HL-60 (cell line): ENCODE measurements around the gene OSBPL6.

Experiments used
- DNase-seq, 2 experiments: peaks; one replicate each; pipeline ENCODE4 v3.0.0-alpha.2; 2010 to 2020; ENCODE audit warnings: low read depth in 1 of 2, low spot score in 1 of 2
- H3K27ac ChIP-seq: fragments of 250-450 bp; sonication (Bioruptor Pico); replicated peaks from 2 replicates; pipeline ENCODE4 v1.5.1; 2020; ENCODE audit warnings: mild to moderate bottlenecking, moderate library complexity
- H3K27me3 ChIP-seq: fragments of 250-450 bp; sonication (Bioruptor Pico); 2 replicates; pipeline ENCODE4 v1.5.1; 2021; ENCODE audit warnings: mild to moderate bottlenecking, moderate library complexity; ENCODE audit not compliant: insufficient read depth, poor library complexity, severe bottlenecking
- H3K4me3 ChIP-seq: replicated peaks from 2 replicates; pipeline ENCODE4 v1.5.1; 2011; ENCODE audit warnings: mild to moderate bottlenecking, control low read depth, low read length; ENCODE audit not compliant: insufficient read depth
- CTCF ChIP-seq: IDR thresholded peaks from one replicate; pipeline ENCODE4 v1.5.1; 2011; ENCODE audit warnings: low read length, control low read depth, inconsistent platforms; ENCODE audit not compliant: insufficient read depth
- GABPA ChIP-seq: IDR thresholded peaks from 2 replicates; pipeline ENCODE4 v1.6.1; 2012; ENCODE audit warnings: low read depth
- POLR2AphosphoS5 ChIP-seq: IDR thresholded peaks from 2 replicates; pipeline ENCODE4 v1.6.1; 2012; ENCODE audit warnings: low read depth
- REST ChIP-seq: IDR thresholded peaks from 2 replicates; pipeline ENCODE4 v1.6.1; 2012; ENCODE audit warnings: low read depth; ENCODE audit not compliant: insufficient replicate concordance
- SPI1 ChIP-seq: IDR thresholded peaks from 2 replicates; pipeline ENCODE4 v1.6.1; 2012; ENCODE audit warnings: low read depth, mild to moderate bottlenecking, borderline replicate concordance

OSBPL6 gene

DNA sequence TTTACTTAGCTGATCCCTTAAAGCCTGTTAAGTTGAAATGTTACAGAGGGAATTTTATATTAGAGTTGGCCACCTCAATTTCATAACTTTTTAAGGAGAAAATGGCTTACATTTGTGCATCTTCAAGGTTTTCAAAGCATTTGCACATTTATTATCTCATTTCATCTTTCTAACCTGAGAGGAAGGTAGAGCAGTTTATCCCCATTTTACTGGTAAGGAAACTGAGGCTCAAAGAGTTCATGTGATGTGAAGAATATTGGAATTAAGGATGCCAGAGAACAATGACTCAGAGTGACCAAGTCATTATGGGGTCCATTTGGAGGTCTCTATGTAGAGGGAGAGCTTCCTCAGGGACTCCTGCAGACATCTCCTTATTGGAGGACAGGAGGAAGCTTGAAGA, 221.7 kb downstream of the OSBPL6 start:
- no peak for DNase-seq
- Histone ChIP-seq H3K4me3 (no peak overlapping the region), H3K27ac (no peak overlapping the region), H3K27me3 (no peaks in the 10 kb centered on the region)
- TF ChIP-seq CTCF, result no peak
- TF ChIP-seq POLR2AphosphoS5, result no peak
- no peak for TF ChIP-seq GABPA
- TF ChIP-seq REST, result no peak
- TF ChIP-seq SPI1, result no peak

DNA sequence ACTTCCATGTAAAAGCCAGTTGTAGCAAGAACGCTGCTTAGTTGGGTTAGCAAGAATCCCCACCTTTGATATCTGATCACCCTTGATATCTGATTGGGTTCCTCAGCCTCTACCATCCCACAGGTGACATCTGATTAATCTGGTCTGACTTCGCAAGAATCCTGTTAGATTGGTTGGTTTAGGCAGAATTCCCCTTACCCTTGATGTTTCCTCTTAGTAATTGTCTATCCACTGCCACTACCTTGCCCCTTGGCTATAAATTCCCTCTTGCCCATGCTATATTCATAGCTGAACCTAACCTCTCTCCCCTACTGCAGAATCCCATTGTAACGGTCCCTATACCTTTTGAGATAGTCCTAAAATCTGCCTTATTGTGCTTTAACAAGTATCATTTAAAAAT, 223.6 kb downstream of the OSBPL6 start:
- no peak for TF ChIP-seq REST
- no peak for TF ChIP-seq GABPA
- TF ChIP-seq SPI1, result no peak
- Histone ChIP-seq H3K27ac (no peak overlapping the region), H3K4me3 (no peak overlapping the region), H3K27me3 (no peaks in the 10 kb centered on the region)
- no peak for DNase-seq

DNA sequence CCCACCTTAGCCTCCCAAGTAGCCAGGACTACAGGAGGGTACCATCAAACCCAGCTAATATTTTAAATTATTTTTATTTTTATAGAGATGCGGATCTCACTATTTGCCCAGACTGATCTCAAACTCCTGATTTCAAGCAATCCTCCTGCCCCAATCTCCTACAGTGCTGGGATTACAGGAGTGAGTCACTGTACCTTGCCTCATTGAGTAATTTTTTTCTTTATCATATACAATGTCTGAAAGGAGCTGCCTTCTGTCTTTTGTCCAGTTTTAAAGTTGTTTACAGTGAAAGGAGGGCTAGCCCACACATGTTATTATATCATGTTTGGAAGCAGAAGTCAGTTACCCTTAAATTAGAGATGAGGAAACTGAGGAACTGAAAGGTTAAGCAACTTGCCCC, 224.1 kb downstream of the OSBPL6 start:
- H3K27me3 ChIP-seq, result no peaks in the 10 kb centered on the region
- no peak overlapping the region for H3K27ac ChIP-seq
- H3K4me3 ChIP-seq, result no peak overlapping the region
- no peak for DNase-seq
- TF ChIP-seq REST (no peak), SPI1 (no peak), GABPA (no peak), POLR2AphosphoS5 (no peak), CTCF (no peak)

- Histone ChIP-seq H3K27ac (no peak overlapping the region), H3K27me3 (no peaks in the 10 kb centered on the region), H3K4me3 (no peak overlapping the region)
- DNase-seq, result no peak
- no peak for TF ChIP-seq GABPA
- no peak for TF ChIP-seq SPI1
- no peak for TF ChIP-seq REST
- TF ChIP-seq CTCF, result no peak
- no peak for TF ChIP-seq POLR2AphosphoS5
Measured at GRCh38 chr2:178419123-178419522, 224.8 kb downstream of the OSBPL6 start.
